ENCODE results near the gene RPS19.

Gene RPS19

GRCh38 chr19:41906916-41907680 is 47.0 kb downstream of the RPS19 start:
- TF ChIP-seq SIN3A (IDR thresholded peaks at IDR 0.05; ENCODE audit: borderline replicate concordance, insufficient read depth, low read length): no peak
- TF ChIP-seq TAF1 (IDR thresholded peaks at IDR 0.05; ENCODE audit: borderline replicate concordance, insufficient read depth, low read length): no peak
- TF ChIP-seq, protein P1, sequence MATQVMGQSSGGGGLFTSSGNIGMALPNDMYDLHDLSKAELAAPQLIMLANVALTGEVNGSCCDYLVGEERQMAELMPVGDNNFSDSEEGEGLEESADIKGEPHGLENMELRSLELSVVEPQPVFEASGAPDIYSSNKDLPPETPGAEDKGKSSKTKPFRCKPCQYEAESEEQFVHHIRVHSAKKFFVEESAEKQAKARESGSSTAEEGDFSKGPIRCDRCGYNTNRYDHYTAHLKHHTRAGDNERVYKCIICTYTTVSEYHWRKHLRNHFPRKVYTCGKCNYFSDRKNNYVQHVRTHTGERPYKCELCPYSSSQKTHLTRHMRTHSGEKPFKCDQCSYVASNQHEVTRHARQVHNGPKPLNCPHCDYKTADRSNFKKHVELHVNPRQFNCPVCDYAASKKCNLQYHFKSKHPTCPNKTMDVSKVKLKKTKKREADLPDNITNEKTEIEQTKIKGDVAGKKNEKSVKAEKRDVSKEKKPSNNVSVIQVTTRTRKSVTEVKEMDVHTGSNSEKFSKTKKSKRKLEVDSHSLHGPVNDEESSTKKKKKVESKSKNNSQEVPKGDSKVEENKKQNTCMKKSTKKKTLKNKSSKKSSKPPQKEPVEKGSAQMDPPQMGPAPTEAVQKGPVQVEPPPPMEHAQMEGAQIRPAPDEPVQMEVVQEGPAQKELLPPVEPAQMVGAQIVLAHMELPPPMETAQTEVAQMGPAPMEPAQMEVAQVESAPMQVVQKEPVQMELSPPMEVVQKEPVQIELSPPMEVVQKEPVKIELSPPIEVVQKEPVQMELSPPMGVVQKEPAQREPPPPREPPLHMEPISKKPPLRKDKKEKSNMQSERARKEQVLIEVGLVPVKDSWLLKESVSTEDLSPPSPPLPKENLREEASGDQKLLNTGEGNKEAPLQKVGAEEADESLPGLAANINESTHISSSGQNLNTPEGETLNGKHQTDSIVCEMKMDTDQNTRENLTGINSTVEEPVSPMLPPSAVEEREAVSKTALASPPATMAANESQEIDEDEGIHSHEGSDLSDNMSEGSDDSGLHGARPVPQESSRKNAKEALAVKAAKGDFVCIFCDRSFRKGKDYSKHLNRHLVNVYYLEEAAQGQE (IDR thresholded peaks at IDR 0.05; ENCODE audit: insufficient read depth in 1 of 2, low read depth in 2 of 2, low read length in 2 of 2): no peak

DNA sequence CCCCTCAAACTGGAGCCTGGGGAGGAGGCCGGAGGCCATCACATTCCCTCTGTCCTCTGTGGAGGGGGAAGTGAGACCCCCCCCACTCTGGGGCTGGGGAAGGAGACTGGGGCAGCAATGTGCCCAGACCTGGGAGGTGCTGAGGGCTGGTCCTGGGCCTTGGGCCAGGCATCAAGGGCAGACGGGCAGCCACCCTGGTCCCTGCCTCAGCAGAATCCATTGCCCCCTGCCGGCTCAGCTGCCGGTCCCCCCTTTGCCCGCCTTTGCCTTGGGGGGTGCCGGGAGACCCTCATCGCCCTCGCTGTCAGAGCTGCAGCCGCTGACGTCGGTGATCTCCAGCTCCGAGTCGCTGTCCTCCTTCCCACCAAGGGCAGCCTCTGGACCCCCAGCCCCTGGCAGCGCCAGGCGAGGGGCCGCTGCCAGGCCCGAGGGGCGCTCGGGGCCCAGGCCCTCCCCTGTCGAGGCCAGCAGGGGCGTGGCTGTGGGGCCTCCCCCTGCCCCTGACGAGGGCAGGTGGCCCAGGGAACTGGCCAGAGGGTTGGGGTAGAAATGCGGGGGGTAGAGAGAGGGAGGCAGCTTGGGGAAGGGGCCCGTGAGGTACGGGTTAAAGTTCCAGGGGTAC is 48.0 kb downstream of the RPS19 start:
- TF ChIP-seq TAF1 (IDR thresholded peaks at IDR 0.05; ENCODE audit: borderline replicate concordance, insufficient read depth, low read length) (no peak), POLR2AphosphoS5 (IDR thresholded peaks at IDR 0.05; ENCODE audit: low read depth, low read length) (no peak), SIN3A (IDR thresholded peaks at IDR 0.05; ENCODE audit: borderline replicate concordance, insufficient read depth, low read length) (no peak), FOXP2 (optimal IDR thresholded peaks at IDR 0.05; ENCODE audit: borderline replicate concordance, extremely low read depth, extremely low read length, insufficient read depth) (no peak)
- TF ChIP-seq, protein P1 (IDR thresholded peaks at IDR 0.05; ENCODE audit: insufficient read depth in 1 of 2, low read depth in 2 of 2, low read length in 2 of 2): no peak

DNA sequence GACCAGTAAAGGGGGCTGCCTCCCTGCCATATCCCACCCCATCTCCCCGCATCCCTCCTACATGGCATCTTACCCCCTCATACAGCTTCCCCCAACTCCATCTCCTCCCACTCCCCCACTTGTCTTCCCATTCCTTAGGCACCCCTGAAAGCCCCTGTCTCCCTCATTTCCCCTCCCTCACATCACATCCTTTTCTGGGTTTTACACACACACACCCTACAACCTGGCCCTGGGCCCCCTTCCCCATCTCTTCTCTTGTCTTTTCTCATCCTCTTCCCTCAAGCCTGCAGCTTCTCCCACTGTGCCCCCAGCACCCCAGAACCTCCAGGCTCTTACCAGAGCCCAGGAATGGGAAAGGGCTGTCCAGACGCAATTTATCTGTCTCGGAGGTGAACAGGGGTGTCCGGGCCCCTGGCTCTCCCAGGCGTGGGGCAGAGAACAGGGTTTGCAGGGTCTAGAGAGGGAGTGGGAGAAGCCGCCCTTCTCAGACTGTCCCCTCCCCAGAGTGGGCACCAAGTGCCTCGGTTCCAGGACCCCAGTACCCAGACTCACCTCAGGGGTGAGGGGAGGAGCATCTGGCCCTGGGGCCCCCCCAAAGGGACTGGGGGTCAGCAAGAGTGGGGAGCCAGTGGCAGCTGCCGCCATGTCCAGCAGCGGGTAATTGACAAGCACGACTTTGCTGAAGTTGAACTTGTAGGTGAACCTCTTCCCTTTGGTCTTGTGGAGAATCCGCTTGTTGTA is 48.8 kb downstream of the RPS19 start:
- no peak for TF ChIP-seq FOXP2 (optimal IDR thresholded peaks at IDR 0.05; ENCODE audit: borderline replicate concordance, extremely low read depth, extremely low read length, insufficient read depth)
- no peak for TF ChIP-seq POLR2AphosphoS5 (IDR thresholded peaks at IDR 0.05; ENCODE audit: low read depth, low read length)
- TF ChIP-seq TAF1 (IDR thresholded peaks at IDR 0.05; ENCODE audit: borderline replicate concordance, insufficient read depth, low read length): no peak
- TF ChIP-seq, protein P1 (IDR thresholded peaks at IDR 0.05; ENCODE audit: insufficient read depth in 1 of 2, low read depth in 2 of 2, low read length in 2 of 2): no peak
- TF ChIP-seq SIN3A (IDR thresholded peaks at IDR 0.05; ENCODE audit: borderline replicate concordance, insufficient read depth, low read length): no peak

GRCh38 chr19:41909706-41910105 is 49.7 kb downstream of the RPS19 start:
- TF ChIP-seq POLR2AphosphoS5 (IDR thresholded peaks at IDR 0.05; ENCODE audit: low read depth, low read length) (no peak), FOXP2 (optimal IDR thresholded peaks at IDR 0.05; ENCODE audit: borderline replicate concordance, extremely low read depth, extremely low read length, insufficient read depth) (no peak), TAF1 (IDR thresholded peaks at IDR 0.05; ENCODE audit: borderline replicate concordance, insufficient read depth, low read length) (no peak), SIN3A (IDR thresholded peaks at IDR 0.05; ENCODE audit: borderline replicate concordance, insufficient read depth, low read length) (no peak)
- TF ChIP-seq, protein P1 (IDR thresholded peaks at IDR 0.05; ENCODE audit: insufficient read depth in 1 of 2, low read depth in 2 of 2, low read length in 2 of 2): no peak
